Fibroblast of lung (primary cell): Measurements from ENCODE around the gene LRRC8C. TPM values are rescaled to one million over a fixed set of nuclear protein-coding genes. Genes with fewer than 3 reads are reported as not detected.

Experiments
- DNase-seq, 2 donors: peaks; one replicate each; pipeline versions ENCODE4 v3.0.0 to v3.0.0-alpha.2; 2010; ENCODE audit warnings: low read depth in 2 of 2
- H2AFZ ChIP-seq: 2 replicates; pipeline ENCODE4 v1.5.1; 2012; ENCODE audit warnings: low read length, control low read depth, inconsistent platforms
- H3K27ac ChIP-seq: 2 replicates; pipeline ENCODE4 v1.5.1; 2011; ENCODE audit warnings: low read length, control low read depth; ENCODE audit not compliant: insufficient read depth
- H3K27me3 ChIP-seq: 2 replicates; pipeline ENCODE4 v1.5.1; 2011; ENCODE audit warnings: mild to moderate bottlenecking, low read length; ENCODE audit not compliant: control insufficient read depth, insufficient read depth
- H3K36me3 ChIP-seq: 2 replicates; pipeline ENCODE4 v1.5.1; 2011; ENCODE audit warnings: low read length; ENCODE audit not compliant: control insufficient read depth, insufficient read depth
- H3K4me1 ChIP-seq: 2 replicates; pipeline ENCODE4 v1.5.1; 2011; ENCODE audit warnings: low read length; ENCODE audit not compliant: control insufficient read depth, insufficient read depth; ENCODE audit errors: extremely low read depth
- H3K4me2 ChIP-seq: 2 replicates; pipeline ENCODE4 v1.5.1; 2011; ENCODE audit warnings: low read length, control low read depth; ENCODE audit not compliant: insufficient read depth; ENCODE audit errors: extremely low read depth
- H3K4me3 ChIP-seq, 4 experiments: fragments of 200-600 bp in 1 of 4; sonication (generic) in 1 of 4; replicated peaks in 1 of 4; 2 replicates each; pipeline ENCODE4 v1.5.1; 2011 to 2016; ENCODE audit warnings: low read length in 4 of 4, low read depth in 3 of 4, mild to moderate bottlenecking in 3 of 4, control low read depth in 2 of 4, inconsistent platforms in 1 of 4, mixed read lengths in 1 of 4; ENCODE audit not compliant: insufficient read depth in 1 of 4; ENCODE audit errors: control extremely low read depth in 1 of 4
- H3K79me2 ChIP-seq: 2 replicates; pipeline ENCODE4 v1.5.1; 2012; ENCODE audit warnings: mild to moderate bottlenecking, low read length, inconsistent platforms; ENCODE audit not compliant: control insufficient read depth, insufficient read depth
- H3K9ac ChIP-seq: 2 replicates; pipeline ENCODE4 v1.5.1; 2011; ENCODE audit warnings: mild to moderate bottlenecking, low read length, control low read depth; ENCODE audit not compliant: insufficient read depth
- H3K9me3 ChIP-seq: 2 replicates; pipeline ENCODE4 v1.5.1; 2012; ENCODE audit warnings: low read depth, low read length; ENCODE audit not compliant: control insufficient read depth, insufficient read depth
- H4K20me1 ChIP-seq: 2 replicates; pipeline ENCODE4 v1.5.1; 2011; ENCODE audit warnings: low read length; ENCODE audit not compliant: control insufficient read depth, insufficient read depth; ENCODE audit errors: extremely low read depth
- EZH2 ChIP-seq: IDR thresholded peaks from 2 replicates; pipeline ENCODE4 v1.5.1; 2012; ENCODE audit warnings: low read length, control low read depth, mild to moderate bottlenecking; ENCODE audit errors: missing control alignments
- polyA plus RNA-seq, 2 donors: library from polyadenylated mRNA; depleted of rRNA in 1 of 2; stranded (reverse) in 1 of 2; unstranded in 1 of 2; fragments of >200 nt; gene quantifications; 2 replicates each; pipeline ENCODE4 v1.2.1, GENCODE V29; 2011 to 2012; ENCODE audit warnings: missing spikeins in 1 of 2
- total RNA-seq: library from RNA; depleted of rRNA; stranded (reverse); fragments of >200 nt; gene quantifications from 2 replicates; pipeline ENCODE4 v1.2.1, GENCODE V29; 2014
- TF ChIP-seq, protein P1 (sequence below), 2 donors: IDR thresholded peaks in 1 of 2; conservative IDR thresholded peaks in 1 of 2; 1 replicate in 1 of 2; 2 replicates in 1 of 2; pipeline ENCODE4 v1.5.1; 2011 to 2012; ENCODE audit warnings: low read length in 2 of 2, control low read depth in 1 of 2, inconsistent platforms in 1 of 2, low read depth in 1 of 2, mild to moderate bottlenecking in 1 of 2

Gene LRRC8C
- total and polyA plus RNA-seq, 2 donors (not counting 1 experiment from before 2014, with no cell fraction given) = 5.4 to 13.2 TPM

DNA sequence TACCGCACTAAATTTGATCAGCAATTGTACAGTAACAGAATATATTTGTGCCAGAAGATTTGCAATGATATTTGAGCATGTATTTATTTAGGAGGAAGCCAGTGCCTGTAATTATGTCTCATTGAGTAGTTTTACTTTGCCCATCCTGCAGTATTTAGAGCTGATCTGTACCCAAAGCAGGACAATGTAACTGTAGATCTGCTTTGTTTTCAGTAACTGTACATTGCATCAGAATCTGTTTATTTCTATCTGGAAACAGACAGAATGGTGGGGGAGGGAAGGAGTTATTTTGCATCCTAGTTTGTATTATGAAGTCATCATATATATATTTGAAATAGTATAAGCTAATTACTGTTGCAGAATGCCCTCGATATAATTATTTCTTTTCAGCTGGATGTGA lies 36.2 kb upstream of the LRRC8C start:
- Histone ChIP-seq H3K27me3 (no peaks in the 10 kb centered on the region), H3K36me3 (no peaks in the 10 kb centered on the region), H3K9me3 (no peaks in the 10 kb centered on the region), H3K9ac (no peak overlapping the region), H3K79me2 (no peaks in the 10 kb centered on the region), H3K4me3 (no peak overlapping the region), H2AFZ (no peak overlapping the region), H3K27ac (no peak overlapping the region), H4K20me1 (no peaks in the 10 kb centered on the region), H3K4me1 (no peaks in the 10 kb centered on the region), H3K4me2 (no peak overlapping the region)
- TF ChIP-seq, protein P1, sequence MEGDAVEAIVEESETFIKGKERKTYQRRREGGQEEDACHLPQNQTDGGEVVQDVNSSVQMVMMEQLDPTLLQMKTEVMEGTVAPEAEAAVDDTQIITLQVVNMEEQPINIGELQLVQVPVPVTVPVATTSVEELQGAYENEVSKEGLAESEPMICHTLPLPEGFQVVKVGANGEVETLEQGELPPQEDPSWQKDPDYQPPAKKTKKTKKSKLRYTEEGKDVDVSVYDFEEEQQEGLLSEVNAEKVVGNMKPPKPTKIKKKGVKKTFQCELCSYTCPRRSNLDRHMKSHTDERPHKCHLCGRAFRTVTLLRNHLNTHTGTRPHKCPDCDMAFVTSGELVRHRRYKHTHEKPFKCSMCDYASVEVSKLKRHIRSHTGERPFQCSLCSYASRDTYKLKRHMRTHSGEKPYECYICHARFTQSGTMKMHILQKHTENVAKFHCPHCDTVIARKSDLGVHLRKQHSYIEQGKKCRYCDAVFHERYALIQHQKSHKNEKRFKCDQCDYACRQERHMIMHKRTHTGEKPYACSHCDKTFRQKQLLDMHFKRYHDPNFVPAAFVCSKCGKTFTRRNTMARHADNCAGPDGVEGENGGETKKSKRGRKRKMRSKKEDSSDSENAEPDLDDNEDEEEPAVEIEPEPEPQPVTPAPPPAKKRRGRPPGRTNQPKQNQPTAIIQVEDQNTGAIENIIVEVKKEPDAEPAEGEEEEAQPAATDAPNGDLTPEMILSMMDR (conservative IDR thresholded peaks at IDR 0.05 in 1 of 2, IDR thresholded peaks at IDR 0.05 in 1 of 2; ENCODE audit: low read depth in 1 of 2, low read length in 2 of 2) = no peak
- no peak for TF ChIP-seq EZH2
- DNase-seq = peak in 1 of 2 donors; percentile 19

DNA sequence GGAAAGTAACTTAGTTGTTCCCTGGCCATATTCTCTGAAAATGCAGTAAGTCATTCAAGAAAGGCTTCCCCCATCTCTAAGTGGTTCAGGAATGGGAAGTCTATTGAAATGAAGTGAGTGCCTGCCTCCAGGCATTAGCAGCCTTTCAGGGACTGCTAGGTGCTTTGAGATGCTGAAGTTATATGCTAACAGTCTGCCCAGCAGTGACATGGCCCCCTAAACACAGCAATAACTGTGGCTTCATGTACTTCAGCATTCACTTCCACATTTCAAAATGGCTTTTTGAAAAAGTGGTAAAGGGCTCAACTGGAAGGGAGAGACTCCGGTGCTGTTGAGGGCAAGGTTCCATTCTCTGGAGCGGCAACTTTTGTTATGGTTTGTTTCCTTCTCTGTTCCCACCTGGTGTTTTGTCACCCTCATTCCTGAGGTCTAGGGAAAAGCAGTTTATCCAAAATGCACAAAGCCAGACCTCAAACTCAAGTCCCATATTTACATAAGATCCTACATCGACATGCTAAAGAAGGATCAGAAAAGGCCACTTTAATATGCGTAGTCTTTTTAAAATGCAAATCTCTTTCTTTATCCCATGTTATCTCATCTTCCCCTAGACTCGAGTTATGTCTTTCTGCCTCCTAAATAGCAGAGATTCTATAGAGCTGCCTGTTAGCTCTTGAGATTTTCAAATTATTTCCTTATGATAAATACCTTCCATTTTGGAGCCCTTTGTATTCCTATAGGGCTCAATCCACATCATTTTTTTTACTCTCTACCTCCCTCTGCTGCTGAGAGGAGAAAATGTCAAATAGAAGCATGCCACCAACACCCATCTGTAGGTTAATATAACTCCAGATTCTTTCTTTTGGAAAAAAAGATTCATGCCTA lies 34.2 kb upstream of the LRRC8C start:
- H3K36me3 ChIP-seq = no peaks in the 10 kb centered on the region
- H3K79me2 ChIP-seq = no peaks in the 10 kb centered on the region
- TF ChIP-seq, protein P1 (conservative IDR thresholded peaks at IDR 0.05 in 1 of 2, IDR thresholded peaks at IDR 0.05 in 1 of 2; ENCODE audit: low read depth in 1 of 2, low read length in 2 of 2) = peak; percentile 62 to 73
- TF ChIP-seq EZH2 = no peak
- DNase-seq = peak in 1 of 2 donors; percentile 57
- H3K9ac ChIP-seq = no peak overlapping the region
- no peaks in the 10 kb centered on the region for H3K9me3 ChIP-seq
- H3K4me2 ChIP-seq = no peak overlapping the region
- H3K27me3 ChIP-seq = no peaks in the 10 kb centered on the region
- peaks cover 3% of the 10 kb centered on the region for H3K4me1 ChIP-seq
- no peak overlapping the region for H3K27ac ChIP-seq
- no peak overlapping the region for H3K4me3 ChIP-seq
- no peaks in the 10 kb centered on the region for H4K20me1 ChIP-seq
- no peak overlapping the region for H2AFZ ChIP-seq

DNA sequence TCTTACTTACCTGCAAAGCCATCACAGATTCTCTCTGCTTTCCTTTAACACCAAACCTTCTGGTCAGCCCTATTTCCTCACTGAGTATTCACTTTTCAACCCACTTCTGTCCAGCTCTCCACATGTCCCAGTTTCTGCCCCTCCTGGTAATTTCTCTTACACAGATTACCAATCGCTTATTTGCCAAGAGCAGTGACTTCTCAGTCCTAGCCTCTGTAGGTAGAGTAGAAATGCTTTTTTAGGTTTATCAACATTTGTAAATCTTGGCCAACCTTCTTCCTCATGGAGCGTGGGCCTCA lies 33.6 kb upstream of the LRRC8C start:
- H3K4me3 ChIP-seq = no peak overlapping the region
- H3K79me2 ChIP-seq = no peaks in the 10 kb centered on the region
- H2AFZ ChIP-seq = no peak overlapping the region
- H4K20me1 ChIP-seq = no peaks in the 10 kb centered on the region
- no peak for TF ChIP-seq EZH2
- TF ChIP-seq, protein P1 (conservative IDR thresholded peaks at IDR 0.05 in 1 of 2, IDR thresholded peaks at IDR 0.05 in 1 of 2; ENCODE audit: low read depth in 1 of 2, low read length in 2 of 2) = no peak
- H3K4me2 ChIP-seq = no peak overlapping the region
- H3K9ac ChIP-seq = no peak overlapping the region
- no peak overlapping the region for H3K27ac ChIP-seq
- H3K27me3 ChIP-seq = no peaks in the 10 kb centered on the region
- no peaks in the 10 kb centered on the region for H3K9me3 ChIP-seq
- no peak for DNase-seq
- no peaks in the 10 kb centered on the region for H3K36me3 ChIP-seq
- peaks cover 5% of the 10 kb centered on the region for H3K4me1 ChIP-seq
